Measurements from ENCODE around the gene B4GALT6.

B4GALT6 gene

DNA sequence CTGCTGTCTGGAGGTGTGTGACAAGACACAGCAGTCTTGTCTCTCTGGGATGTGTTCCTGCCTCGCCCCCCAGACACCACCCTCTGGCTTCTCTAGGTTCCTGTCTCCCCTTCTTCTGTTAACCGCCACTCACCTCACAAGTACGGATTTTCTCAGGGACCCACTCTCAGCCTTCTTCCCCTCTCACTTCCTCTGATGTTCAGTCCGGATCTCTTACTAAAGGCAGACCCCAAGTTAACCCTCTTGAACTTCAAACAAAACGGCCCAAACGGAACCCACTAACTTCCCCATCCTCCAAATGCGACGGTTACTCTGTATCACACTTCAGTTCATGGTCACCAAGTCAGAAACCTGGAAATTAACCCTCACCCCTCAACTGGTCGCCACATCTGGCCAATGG, 32.0 kb downstream of the B4GALT6 start:
- no peaks in the 10 kb centered on the region for H3K36me3 ChIP-seq (ENCODE audit: control insufficient read depth, insufficient read depth, low read length)
- H3K27me3 ChIP-seq (replicated peaks; ENCODE audit: control insufficient read depth, insufficient read depth, low read length, poor library complexity, severe bottlenecking), result peaks cover 3% of the 10 kb centered on the region
- no peaks in the 10 kb centered on the region for H3K4me1 ChIP-seq (ENCODE audit: control insufficient read depth, insufficient read depth, low read length, poor library complexity, severe bottlenecking)
- no peak overlapping the region for H3K27ac ChIP-seq (ENCODE audit: insufficient read depth, low read length, poor library complexity, severe bottlenecking)
- H3K9me3 ChIP-seq (ENCODE audit: control insufficient read depth, low read length), result no peaks in the 10 kb centered on the region
- H3K4me3 ChIP-seq (ENCODE audit: insufficient read depth, low read depth, low read length, poor library complexity, severe bottlenecking), result no peak overlapping the region
- no peak for DNase-seq

DNA sequence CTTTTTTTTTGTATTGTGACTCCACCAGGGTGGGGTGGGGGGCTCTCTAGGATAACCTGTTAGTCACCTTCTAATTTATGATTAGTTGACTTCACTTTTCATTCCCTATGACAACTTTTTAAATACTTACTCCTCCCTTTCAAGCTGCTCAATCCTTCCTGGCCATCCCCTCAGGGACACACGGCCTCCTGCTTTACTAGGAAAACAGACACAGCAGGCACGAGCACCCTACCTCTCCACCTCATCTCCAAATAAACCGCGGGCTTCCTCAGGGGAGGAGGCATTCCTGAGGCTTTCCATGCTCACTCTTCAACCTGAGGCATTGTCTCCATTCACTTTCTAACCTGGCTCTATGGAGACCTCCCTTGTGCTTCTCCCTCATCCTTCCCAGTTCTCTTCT, 33.0 kb downstream of the B4GALT6 start:
- no peak overlapping the region for H3K27ac ChIP-seq (ENCODE audit: insufficient read depth, low read length, poor library complexity, severe bottlenecking)
- H3K27me3 ChIP-seq (replicated peaks; ENCODE audit: control insufficient read depth, insufficient read depth, low read length, poor library complexity, severe bottlenecking), result peaks cover 3% of the 10 kb centered on the region
- H3K4me1 ChIP-seq (ENCODE audit: control insufficient read depth, insufficient read depth, low read length, poor library complexity, severe bottlenecking), result no peaks in the 10 kb centered on the region
- no peaks in the 10 kb centered on the region for H3K36me3 ChIP-seq (ENCODE audit: control insufficient read depth, insufficient read depth, low read length)
- H3K9me3 ChIP-seq (ENCODE audit: control insufficient read depth, low read length), result no peaks in the 10 kb centered on the region
- H3K4me3 ChIP-seq (ENCODE audit: insufficient read depth, low read depth, low read length, poor library complexity, severe bottlenecking), result no peak overlapping the region
- DNase-seq, result no peak

DNA sequence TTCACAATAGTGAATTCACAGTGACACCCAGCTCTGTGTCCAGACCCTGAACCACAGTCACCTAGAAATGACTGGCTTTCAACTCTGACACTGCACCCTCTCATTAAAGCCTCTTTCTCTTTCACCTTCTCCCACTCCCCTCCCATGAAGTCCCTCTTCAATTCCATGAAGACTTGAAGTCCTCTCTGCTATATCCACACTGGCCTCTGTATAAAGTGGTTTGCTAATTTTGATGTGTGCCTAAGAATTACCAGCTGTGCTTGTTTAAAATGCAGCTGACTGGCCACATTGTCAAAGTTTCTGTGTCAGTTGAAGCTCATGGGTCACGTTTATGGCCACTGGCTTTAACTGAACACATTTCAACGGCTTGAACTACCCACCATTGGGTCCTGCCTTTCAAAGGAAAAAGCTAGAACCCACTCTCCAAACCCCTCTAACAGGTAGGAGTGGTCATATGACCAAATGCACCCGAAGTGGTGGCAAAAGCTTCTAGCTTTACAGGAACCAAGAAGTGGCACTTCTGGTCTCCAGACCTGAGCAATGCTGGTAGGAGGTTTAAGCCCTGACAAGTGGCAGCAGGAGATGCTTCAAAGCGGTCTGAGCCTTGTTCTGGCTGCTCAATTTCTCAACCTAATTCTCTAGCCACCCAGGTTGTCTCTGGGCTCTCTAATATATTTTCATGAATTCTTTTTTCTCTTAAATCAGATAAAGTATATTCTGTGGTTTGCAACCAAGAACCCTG, 34.2 kb downstream of the B4GALT6 start:
- Histone ChIP-seq H3K4me1 (ENCODE audit: control insufficient read depth, insufficient read depth, low read length, poor library complexity, severe bottlenecking) (no peaks in the 10 kb centered on the region), H3K27me3 (replicated peaks; ENCODE audit: control insufficient read depth, insufficient read depth, low read length, poor library complexity, severe bottlenecking) (peaks cover 3% of the 10 kb centered on the region), H3K4me3 (ENCODE audit: insufficient read depth, low read depth, low read length, poor library complexity, severe bottlenecking) (no peak overlapping the region), H3K27ac (ENCODE audit: insufficient read depth, low read length, poor library complexity, severe bottlenecking) (no peak overlapping the region), H3K9me3 (ENCODE audit: control insufficient read depth, low read length) (no peaks in the 10 kb centered on the region), H3K36me3 (ENCODE audit: control insufficient read depth, insufficient read depth, low read length) (no peaks in the 10 kb centered on the region)
- no peak for DNase-seq

DNA sequence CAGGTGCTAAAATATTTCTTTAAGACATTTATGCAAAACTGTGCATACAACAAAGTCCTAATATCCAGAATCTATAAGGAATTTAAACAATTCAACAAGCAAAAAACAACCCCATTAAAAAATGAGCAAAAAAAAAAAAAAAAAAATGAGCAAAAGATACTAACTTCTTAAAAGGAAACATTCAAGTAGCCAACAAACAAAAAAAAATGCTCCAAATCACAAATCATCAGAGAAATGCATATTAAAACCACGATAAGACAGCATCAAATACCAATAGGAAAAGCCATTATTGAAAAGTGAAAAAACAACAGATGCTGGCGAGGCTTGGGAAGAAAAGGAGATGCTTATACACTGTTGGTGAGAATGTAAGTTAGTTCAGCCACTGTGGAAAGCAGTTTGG, 34.9 kb downstream of the B4GALT6 start:
- H3K27me3 ChIP-seq (replicated peaks; ENCODE audit: control insufficient read depth, insufficient read depth, low read length, poor library complexity, severe bottlenecking), result peaks cover 3% of the 10 kb centered on the region
- H3K27ac ChIP-seq (ENCODE audit: insufficient read depth, low read length, poor library complexity, severe bottlenecking), result no peak overlapping the region
- no peaks in the 10 kb centered on the region for H3K9me3 ChIP-seq (ENCODE audit: control insufficient read depth, low read length)
- no peaks in the 10 kb centered on the region for H3K36me3 ChIP-seq (ENCODE audit: control insufficient read depth, insufficient read depth, low read length)
- no peak for DNase-seq
- no peaks in the 10 kb centered on the region for H3K4me1 ChIP-seq (ENCODE audit: control insufficient read depth, insufficient read depth, low read length, poor library complexity, severe bottlenecking)
- H3K4me3 ChIP-seq (ENCODE audit: insufficient read depth, low read depth, low read length, poor library complexity, severe bottlenecking), result no peak overlapping the region

DNA sequence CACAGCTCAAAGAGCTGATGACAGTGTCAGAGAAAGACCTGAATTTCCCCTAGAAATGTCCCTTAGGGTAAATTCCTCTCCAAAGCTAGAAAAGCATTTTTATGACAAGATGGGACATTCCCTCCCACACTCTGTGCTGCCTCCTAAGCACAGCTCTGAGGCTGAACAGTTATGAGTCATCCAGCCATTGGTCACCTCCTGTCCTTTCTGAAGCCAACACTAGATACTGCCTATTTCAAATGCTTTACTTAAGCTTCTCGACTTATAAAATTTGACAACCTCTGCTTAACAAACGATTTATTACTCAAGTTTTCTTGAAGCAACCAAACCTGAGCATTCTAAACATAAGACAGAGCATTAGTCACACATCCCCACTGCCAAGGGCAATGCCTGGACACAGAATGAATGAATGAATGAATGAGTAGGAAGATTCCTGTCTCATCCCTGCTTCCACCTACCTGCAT, 35.4 kb downstream of the B4GALT6 start:
- Histone ChIP-seq H3K9me3 (ENCODE audit: control insufficient read depth, low read length) (no peaks in the 10 kb centered on the region), H3K27me3 (replicated peaks; ENCODE audit: control insufficient read depth, insufficient read depth, low read length, poor library complexity, severe bottlenecking) (peaks cover 3% of the 10 kb centered on the region), H3K36me3 (ENCODE audit: control insufficient read depth, insufficient read depth, low read length) (no peaks in the 10 kb centered on the region), H3K4me1 (ENCODE audit: control insufficient read depth, insufficient read depth, low read length, poor library complexity, severe bottlenecking) (no peaks in the 10 kb centered on the region), H3K27ac (ENCODE audit: insufficient read depth, low read length, poor library complexity, severe bottlenecking) (no peak overlapping the region), H3K4me3 (ENCODE audit: insufficient read depth, low read depth, low read length, poor library complexity, severe bottlenecking) (no peak overlapping the region)
- DNase-seq, result no peak

DNA sequence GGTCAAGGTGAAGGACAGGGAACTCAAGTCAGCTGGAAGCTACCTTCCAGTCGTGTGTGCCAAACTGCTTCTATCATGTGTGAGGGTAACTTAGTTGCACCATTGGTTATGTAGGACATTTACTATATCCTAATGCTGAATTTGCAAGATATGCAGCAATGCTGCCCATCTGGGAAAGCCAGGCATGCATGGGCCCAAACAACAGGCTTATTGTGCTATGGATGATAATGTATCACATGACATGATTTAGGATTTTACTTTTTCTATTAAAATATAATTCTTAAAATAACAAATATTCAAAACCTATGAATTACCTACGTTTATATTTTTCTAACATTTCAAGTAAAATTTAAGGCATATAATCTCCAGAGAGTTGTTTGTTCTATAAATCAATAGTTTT, 35.9 kb downstream of the B4GALT6 start:
- Histone ChIP-seq H3K4me1 (ENCODE audit: control insufficient read depth, insufficient read depth, low read length, poor library complexity, severe bottlenecking) (no peaks in the 10 kb centered on the region), H3K9me3 (ENCODE audit: control insufficient read depth, low read length) (no peaks in the 10 kb centered on the region), H3K27ac (ENCODE audit: insufficient read depth, low read length, poor library complexity, severe bottlenecking) (no peak overlapping the region), H3K27me3 (replicated peaks; ENCODE audit: control insufficient read depth, insufficient read depth, low read length, poor library complexity, severe bottlenecking) (peaks cover 3% of the 10 kb centered on the region), H3K36me3 (ENCODE audit: control insufficient read depth, insufficient read depth, low read length) (no peaks in the 10 kb centered on the region), H3K4me3 (ENCODE audit: insufficient read depth, low read depth, low read length, poor library complexity, severe bottlenecking) (no peak overlapping the region)
- no peak for DNase-seq

DNA sequence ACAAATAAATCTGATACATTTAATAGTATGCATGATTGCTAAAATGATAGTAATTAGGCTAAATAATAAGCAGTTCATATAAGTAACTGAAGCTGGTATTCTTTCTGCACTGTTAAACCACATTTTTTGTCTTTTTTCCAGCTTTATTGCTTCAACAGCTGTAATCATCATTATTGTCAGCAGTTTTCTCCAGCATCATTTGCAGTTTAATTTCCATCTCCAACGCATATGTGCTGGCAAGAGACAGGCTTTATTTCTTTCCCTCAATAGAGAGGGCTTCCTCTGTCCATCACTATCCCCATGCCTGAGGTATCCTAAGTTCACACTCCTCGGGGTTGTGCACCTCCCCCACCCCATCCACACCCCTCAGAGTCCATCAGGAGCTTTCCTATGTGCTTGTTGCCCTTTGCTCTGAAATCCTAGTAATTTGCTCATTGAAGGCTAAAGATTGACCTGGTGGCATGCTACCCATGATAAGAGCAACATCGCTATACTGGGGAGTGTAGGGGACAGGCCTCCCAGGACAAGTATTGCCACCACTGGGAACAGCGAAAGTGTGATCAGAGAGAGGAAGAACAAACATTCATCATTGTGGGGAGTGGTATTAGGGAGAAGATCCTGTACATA, 37.1 kb downstream of the B4GALT6 start:
- H3K36me3 ChIP-seq (ENCODE audit: control insufficient read depth, insufficient read depth, low read length), result no peaks in the 10 kb centered on the region
- no peaks in the 10 kb centered on the region for H3K9me3 ChIP-seq (ENCODE audit: control insufficient read depth, low read length)
- H3K27ac ChIP-seq (ENCODE audit: insufficient read depth, low read length, poor library complexity, severe bottlenecking), result no peak overlapping the region
- no peak overlapping the region for H3K4me3 ChIP-seq (ENCODE audit: insufficient read depth, low read depth, low read length, poor library complexity, severe bottlenecking)
- no peaks in the 10 kb centered on the region for H3K4me1 ChIP-seq (ENCODE audit: control insufficient read depth, insufficient read depth, low read length, poor library complexity, severe bottlenecking)
- DNase-seq, result no peak
- peaks cover 3% of the 10 kb centered on the region for H3K27me3 ChIP-seq (replicated peaks; ENCODE audit: control insufficient read depth, insufficient read depth, low read length, poor library complexity, severe bottlenecking)

DNA sequence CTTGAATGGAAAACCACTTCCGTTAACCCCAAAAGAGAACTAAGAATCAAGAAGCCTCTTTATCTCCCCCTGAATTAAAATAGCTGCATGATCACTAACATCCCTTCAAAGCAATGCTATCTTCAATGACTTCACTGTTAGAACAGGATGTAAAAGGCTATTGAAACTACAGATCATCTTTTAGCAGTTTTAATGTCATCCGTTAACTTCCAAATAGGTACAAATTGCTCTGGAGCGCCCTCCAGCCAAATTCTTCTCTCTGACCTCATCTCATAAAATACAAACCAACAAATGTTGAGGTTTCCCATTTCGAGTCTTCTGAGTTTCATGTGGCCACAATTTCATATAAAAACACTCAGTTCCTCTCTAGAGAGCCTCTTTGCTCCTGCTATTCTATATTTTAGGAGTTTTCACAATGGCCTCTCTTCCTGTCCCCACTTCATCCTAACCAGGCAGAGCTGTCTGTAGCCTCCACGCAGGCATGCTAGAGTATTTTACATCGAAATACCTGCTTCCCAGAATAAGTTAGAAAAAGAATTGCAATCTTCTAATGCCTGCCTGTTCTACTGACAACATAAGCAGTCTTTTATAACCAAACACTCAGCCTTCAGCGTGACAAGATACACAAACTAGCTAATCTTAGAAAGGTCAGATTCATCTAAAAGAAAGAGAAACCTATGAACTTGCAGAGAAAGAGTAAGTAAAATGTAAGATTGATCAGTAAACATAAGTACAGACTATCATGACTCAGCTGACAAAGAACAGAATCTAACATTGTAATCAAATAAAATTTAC, 37.9 kb downstream of the B4GALT6 start:
- no peak overlapping the region for H3K27ac ChIP-seq (ENCODE audit: insufficient read depth, low read length, poor library complexity, severe bottlenecking)
- no peaks in the 10 kb centered on the region for H3K4me1 ChIP-seq (ENCODE audit: control insufficient read depth, insufficient read depth, low read length, poor library complexity, severe bottlenecking)
- no peaks in the 10 kb centered on the region for H3K9me3 ChIP-seq (ENCODE audit: control insufficient read depth, low read length)
- no peak for DNase-seq
- H3K36me3 ChIP-seq (ENCODE audit: control insufficient read depth, insufficient read depth, low read length), result no peaks in the 10 kb centered on the region
- no peak overlapping the region for H3K4me3 ChIP-seq (ENCODE audit: insufficient read depth, low read depth, low read length, poor library complexity, severe bottlenecking)
- peaks cover 3% of the 10 kb centered on the region for H3K27me3 ChIP-seq (replicated peaks; ENCODE audit: control insufficient read depth, insufficient read depth, low read length, poor library complexity, severe bottlenecking)

DNA sequence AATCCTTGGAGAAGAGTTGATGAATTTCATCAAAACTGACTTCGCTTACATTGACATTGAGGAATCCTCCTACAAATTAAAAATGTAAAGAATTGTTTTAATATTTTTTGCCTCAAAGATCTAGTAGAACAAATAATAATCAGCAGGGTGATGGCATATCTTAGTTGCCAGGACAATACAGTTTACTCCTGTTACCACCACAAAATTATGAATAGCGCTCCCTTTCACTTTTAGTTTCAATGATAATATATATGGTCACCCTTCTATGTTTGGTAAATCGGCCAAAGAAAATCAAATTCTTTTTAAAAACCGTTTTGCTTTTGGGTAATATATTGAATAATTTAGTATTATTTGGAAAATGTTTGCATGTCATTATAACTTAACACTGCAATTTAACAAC, 39.0 kb downstream of the B4GALT6 start:
- Histone ChIP-seq H3K27ac (ENCODE audit: insufficient read depth, low read length, poor library complexity, severe bottlenecking) (no peak overlapping the region), H3K36me3 (ENCODE audit: control insufficient read depth, insufficient read depth, low read length) (no peaks in the 10 kb centered on the region), H3K9me3 (ENCODE audit: control insufficient read depth, low read length) (no peaks in the 10 kb centered on the region), H3K27me3 (replicated peaks; ENCODE audit: control insufficient read depth, insufficient read depth, low read length, poor library complexity, severe bottlenecking) (no peaks in the 10 kb centered on the region), H3K4me3 (ENCODE audit: insufficient read depth, low read depth, low read length, poor library complexity, severe bottlenecking) (no peak overlapping the region), H3K4me1 (ENCODE audit: control insufficient read depth, insufficient read depth, low read length, poor library complexity, severe bottlenecking) (no peaks in the 10 kb centered on the region)
- DNase-seq, result no peak

DNA sequence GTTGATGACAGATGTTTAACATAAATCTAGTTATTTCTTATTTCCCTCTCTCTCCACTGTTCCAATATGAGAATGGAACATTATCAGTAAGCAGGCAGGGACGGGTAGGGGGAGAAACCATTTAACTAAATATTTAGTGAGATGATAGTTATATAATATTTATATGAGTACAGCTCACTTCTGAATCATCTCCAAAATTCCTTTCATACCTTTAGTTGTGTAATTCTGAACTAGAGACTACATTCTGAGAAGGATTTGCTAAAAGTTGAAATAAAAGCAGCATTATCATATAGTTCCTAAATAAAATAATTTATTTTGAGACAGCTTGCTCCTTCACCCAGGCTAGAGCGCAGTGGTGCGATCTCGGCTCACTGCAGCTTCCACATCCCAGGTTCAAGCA, 41.4 kb downstream of the B4GALT6 start:
- Histone ChIP-seq H3K4me1 (ENCODE audit: control insufficient read depth, insufficient read depth, low read length, poor library complexity, severe bottlenecking) (no peaks in the 10 kb centered on the region), H3K9me3 (ENCODE audit: control insufficient read depth, low read length) (no peaks in the 10 kb centered on the region), H3K27ac (ENCODE audit: insufficient read depth, low read length, poor library complexity, severe bottlenecking) (no peak overlapping the region), H3K36me3 (ENCODE audit: control insufficient read depth, insufficient read depth, low read length) (no peaks in the 10 kb centered on the region), H3K4me3 (ENCODE audit: insufficient read depth, low read depth, low read length, poor library complexity, severe bottlenecking) (no peak overlapping the region), H3K27me3 (replicated peaks; ENCODE audit: control insufficient read depth, insufficient read depth, low read length, poor library complexity, severe bottlenecking) (no peaks in the 10 kb centered on the region)
- DNase-seq, result no peak

Data from effector memory CD4-positive, alpha-beta T cell (primary cell).